ENCODE results near the gene SYNGR3. TPM values are rescaled to one million over a fixed set of nuclear protein-coding genes. Genes with fewer than 3 reads are reported as not detected.
"Not testable (repeated sequence)": the region's sequence is repeated elsewhere in the genome, so short reads cannot be mapped to it uniquely, and the experiment has no call there.

SYNGR3 gene
- total RNA-seq, 2 donors from 2014 or later: 4.0 to 16.1 TPM

- H3K36me3 ChIP-seq: no peaks in the 10 kb centered on the region
- H3K4me1 ChIP-seq (replicated peaks): peaks cover 3% of the 10 kb centered on the region
- peak overlapping the region; percentile 74 to 88 for H3K4me3 ChIP-seq
- no peaks in the 10 kb centered on the region for H3K27me3 ChIP-seq (replicated peaks; ENCODE audit: insufficient read depth)
- H3K9me3 ChIP-seq: no peaks in the 10 kb centered on the region
- 35% methylated on average over 13 of the region's 14 CpGs for WGBS
- TF ChIP-seq CTCF (IDR thresholded peaks at IDR 0.05) (no peak), POLR2AphosphoS5 (IDR thresholded peaks at IDR 0.05) (no peak), POLR2A (IDR thresholded peaks at IDR 0.05) (no peak)
- peak overlapping the region in 1 of 2 donors; percentile 25 for H3K27ac ChIP-seq
- intact Hi-C loops (cut with DNase I): no loop called here
- no peak for DNase-seq (ENCODE audit: low spot score)
These were observed 31.0 kb upstream of the SYNGR3 start for GRCh38 chr16:1958715-1959268.

GRCh38 chr16:1959269-1960039 is 30.3 kb upstream of the SYNGR3 start, which contains the start of gene NDUFB10:
Gene NDUFB10 (plus strand): TSS chr16:1959538. CDS start chr16:1959625, 87 bp downstream.
- Histone ChIP-seq H3K9me3 (no peaks in the 10 kb centered on the region), H3K4me1 (replicated peaks) (peaks cover 3% of the 10 kb centered on the region), H3K27ac (peak within 1 kb of the TSS; percentile 78 to 86), H3K27me3 (replicated peaks; ENCODE audit: insufficient read depth) (no peaks in the 10 kb centered on the region), H3K4me3 (peak within 1 kb of the TSS; percentile 74 to 88), H3K36me3 (no peaks in the 10 kb centered on the region)
- intact Hi-C loops (cut with DNase I): no loop called here
- DNase-seq (ENCODE audit: low spot score): peak; percentile 86
- under 1% methylated on average over 57 of the region's 79 CpGs for WGBS
- TF ChIP-seq POLR2A (IDR thresholded peaks at IDR 0.05) (peak; percentile 93), POLR2AphosphoS5 (IDR thresholded peaks at IDR 0.05) (peak; percentile 82), CTCF (IDR thresholded peaks at IDR 0.05) (peak; percentile 74 to 93 (median 86))

- H3K27me3 ChIP-seq (replicated peaks; ENCODE audit: insufficient read depth): no peaks in the 10 kb centered on the region
- intact Hi-C loops (cut with DNase I): no loop called here
- H3K4me3 ChIP-seq: no peak overlapping the region
- no peak overlapping the region for H3K27ac ChIP-seq
- no peaks in the 10 kb centered on the region for H3K9me3 ChIP-seq
- 37% methylated on average over 20 of the region's 20 CpGs for WGBS
- TF ChIP-seq POLR2A (IDR thresholded peaks at IDR 0.05) (no peak), POLR2AphosphoS5 (IDR thresholded peaks at IDR 0.05) (no peak), CTCF (IDR thresholded peaks at IDR 0.05) (no peak)
- DNase-seq (ENCODE audit: low spot score): no peak
- H3K36me3 ChIP-seq: no peaks in the 10 kb centered on the region
- H3K4me1 ChIP-seq (replicated peaks): peaks cover 7% of the 10 kb centered on the region
These were observed 28.8 kb upstream of the SYNGR3 start for GRCh38 chr16:1960665-1961630.

GRCh38 chr16:1961651-1962067 is 28.1 kb upstream of the SYNGR3 start:
- no peaks in the 10 kb centered on the region for H3K9me3 ChIP-seq
- no peak for DNase-seq (ENCODE audit: low spot score)
- TF ChIP-seq POLR2AphosphoS5 (IDR thresholded peaks at IDR 0.05) (no peak), CTCF (IDR thresholded peaks at IDR 0.05) (no peak), POLR2A (IDR thresholded peaks at IDR 0.05) (no peak)
- no peaks in the 10 kb centered on the region for H3K27me3 ChIP-seq (replicated peaks; ENCODE audit: insufficient read depth)
- intact Hi-C loops (cut with DNase I): no loop called here
- no peak overlapping the region for H3K4me3 ChIP-seq
- H3K36me3 ChIP-seq: no peaks in the 10 kb centered on the region
- WGBS: 55% methylated on average over 6 of the region's 6 CpGs
- no peak overlapping the region for H3K27ac ChIP-seq
- peaks cover 8% of the 10 kb centered on the region for H3K4me1 ChIP-seq (replicated peaks)

GRCh38 chr16:1962161-1963153 is 27.3 kb upstream of the SYNGR3 start:
- H3K4me1 ChIP-seq (replicated peaks); intact Hi-C loops (cut with DNase I): not testable (repeated sequence)
- 81% methylated on average over 37 of the region's 37 CpGs for whole genome bisulfite sequencing

More at GRCh38 chr16:1962161-1963153, 27.3 kb upstream of the SYNGR3 start:
- not testable (repeated sequence) for DNase-seq (ENCODE audit: low spot score); H3K9me3 ChIP-seq; H3K27ac ChIP-seq; H3K4me3 ChIP-seq; H3K36me3 ChIP-seq; H3K27me3 ChIP-seq (replicated peaks; ENCODE audit: insufficient read depth)

Measured in prostate gland (tissue), 2 donors.